ENCODE measurements around the gene MAP1B.

The MAP1B gene

GRCh38 chr5:72074251-72074650, 33.0 kb upstream of the MAP1B start:
- H2AFZ ChIP-seq (ENCODE audit: low read depth, low read length), result no peak overlapping the region
- H3K4me2 ChIP-seq (ENCODE audit: insufficient read depth, low read length), result no peak overlapping the region
- DNase-seq (no peak), ATAC-seq (ENCODE audit: insufficient read depth, low read depth) (no peak)
- TF ChIP-seq CTCF (IDR thresholded peaks at IDR 0.05; ENCODE audit: borderline replicate concordance, extremely low read depth, low read length, poor library complexity, severe bottlenecking), result no peak
- TF ChIP-seq EZH2 (IDR thresholded peaks at IDR 0.05; ENCODE audit: borderline replicate concordance, low read depth, low read length, severe bottlenecking), result no peak
- H3K9ac ChIP-seq (ENCODE audit: low read depth, low read length), result no peak overlapping the region
- H3K9me3 ChIP-seq (ENCODE audit: insufficient read depth, low read length, severe bottlenecking), result no peaks in the 10 kb centered on the region
- H3K4me1 ChIP-seq (ENCODE audit: insufficient read depth, low read length), result no peaks in the 10 kb centered on the region
- H3K4me3 ChIP-seq (ENCODE audit: low read depth in 1 of 2, low read length in 2 of 2), result no peak overlapping the region
- no peaks in the 10 kb centered on the region for H4K20me1 ChIP-seq (ENCODE audit: insufficient read depth, low read length)
- peaks cover 8% of the 10 kb centered on the region for H3K27me3 ChIP-seq (ENCODE audit: insufficient read depth, low read length, poor library complexity)
- H3K27ac ChIP-seq (ENCODE audit: low read length), result no peak overlapping the region
- H3K79me2 ChIP-seq (ENCODE audit: insufficient read depth, low read length), result no peaks in the 10 kb centered on the region
- H3K36me3 ChIP-seq (ENCODE audit: insufficient read depth, low read length), result no peaks in the 10 kb centered on the region

- no peak overlapping the region for H3K4me2 ChIP-seq (ENCODE audit: insufficient read depth, low read length)
- H4K20me1 ChIP-seq (ENCODE audit: insufficient read depth, low read length), result no peaks in the 10 kb centered on the region
- TF ChIP-seq EZH2 (IDR thresholded peaks at IDR 0.05; ENCODE audit: borderline replicate concordance, low read depth, low read length, severe bottlenecking) (no peak), CTCF (IDR thresholded peaks at IDR 0.05; ENCODE audit: borderline replicate concordance, extremely low read depth, low read length, poor library complexity, severe bottlenecking) (no peak)
- H2AFZ ChIP-seq (ENCODE audit: low read depth, low read length), result no peak overlapping the region
- H3K36me3 ChIP-seq (ENCODE audit: insufficient read depth, low read length), result no peaks in the 10 kb centered on the region
- H3K79me2 ChIP-seq (ENCODE audit: insufficient read depth, low read length), result no peaks in the 10 kb centered on the region
- H3K27ac ChIP-seq (ENCODE audit: low read length), result no peak overlapping the region
- H3K4me1 ChIP-seq (ENCODE audit: insufficient read depth, low read length), result no peaks in the 10 kb centered on the region
- no peaks in the 10 kb centered on the region for H3K9me3 ChIP-seq (ENCODE audit: insufficient read depth, low read length, severe bottlenecking)
- no peak overlapping the region for H3K9ac ChIP-seq (ENCODE audit: low read depth, low read length)
- no peak overlapping the region for H3K4me3 ChIP-seq (ENCODE audit: low read depth in 1 of 2, low read length in 2 of 2)
- peaks cover 9% of the 10 kb centered on the region for H3K27me3 ChIP-seq (ENCODE audit: insufficient read depth, low read length, poor library complexity)
- ATAC-seq (ENCODE audit: insufficient read depth, low read depth) (no peak), DNase-seq (no peak)
Observed at GRCh38 chr5:72075461-72075860, 31.8 kb upstream of the MAP1B start.

GRCh38 chr5:72076621-72077300, 30.5 kb upstream of the MAP1B start:
- Histone ChIP-seq H4K20me1 (ENCODE audit: insufficient read depth, low read length) (no peaks in the 10 kb centered on the region), H3K79me2 (ENCODE audit: insufficient read depth, low read length) (no peaks in the 10 kb centered on the region), H3K36me3 (ENCODE audit: insufficient read depth, low read length) (no peaks in the 10 kb centered on the region), H3K9ac (ENCODE audit: low read depth, low read length) (no peak overlapping the region), H2AFZ (ENCODE audit: low read depth, low read length) (no peak overlapping the region), H3K4me1 (ENCODE audit: insufficient read depth, low read length) (no peaks in the 10 kb centered on the region), H3K9me3 (ENCODE audit: insufficient read depth, low read length, severe bottlenecking) (no peaks in the 10 kb centered on the region), H3K4me2 (ENCODE audit: insufficient read depth, low read length) (no peak overlapping the region), H3K27ac (ENCODE audit: low read length) (no peak overlapping the region), H3K27me3 (ENCODE audit: insufficient read depth, low read length, poor library complexity) (peaks cover 13% of the 10 kb centered on the region), H3K4me3 (ENCODE audit: low read depth in 1 of 2, low read length in 2 of 2) (no peak overlapping the region)
- TF ChIP-seq EZH2 (IDR thresholded peaks at IDR 0.05; ENCODE audit: borderline replicate concordance, low read depth, low read length, severe bottlenecking) (no peak), CTCF (IDR thresholded peaks at IDR 0.05; ENCODE audit: borderline replicate concordance, extremely low read depth, low read length, poor library complexity, severe bottlenecking) (no peak)
- no peak for ATAC-seq (ENCODE audit: insufficient read depth, low read depth)
- DNase-seq, result no peak
